Stimulated activated naive CD8-positive, alpha-beta T cell treated with anti-CD3 and anti-CD28 coated beads, Interleukin-15, Interleukin-2, amounts not matched to agents 100 ng/mL and 50 ng/mL, for 24 hours (primary cell): ENCODE measurements around the gene B4GALT5.

Experiments
- H3K27ac Mint-ChIP-seq: one replicate; pipeline ENCODE4 v1.8.0; 2021; ENCODE audit warnings: mild to moderate bottlenecking, mixed read lengths
- H3K27me3 Mint-ChIP-seq: one replicate; pipeline ENCODE4 v1.8.0; 2021; ENCODE audit warnings: mixed read lengths
- H3K36me3 Mint-ChIP-seq: one replicate; pipeline ENCODE4 v1.8.0; 2021; ENCODE audit warnings: low read depth, mixed read lengths
- H3K4me1 Mint-ChIP-seq: one replicate; pipeline ENCODE4 v1.8.0; 2021; ENCODE audit warnings: low read depth, mixed read lengths
- H3K4me3 Mint-ChIP-seq: one replicate; pipeline ENCODE4 v1.8.0; 2021; ENCODE audit warnings: mild to moderate bottlenecking, mixed read lengths
- H3K9me3 Mint-ChIP-seq: one replicate; pipeline ENCODE4 v1.8.0; 2021; ENCODE audit warnings: mixed read lengths

The B4GALT5 gene

DNA sequence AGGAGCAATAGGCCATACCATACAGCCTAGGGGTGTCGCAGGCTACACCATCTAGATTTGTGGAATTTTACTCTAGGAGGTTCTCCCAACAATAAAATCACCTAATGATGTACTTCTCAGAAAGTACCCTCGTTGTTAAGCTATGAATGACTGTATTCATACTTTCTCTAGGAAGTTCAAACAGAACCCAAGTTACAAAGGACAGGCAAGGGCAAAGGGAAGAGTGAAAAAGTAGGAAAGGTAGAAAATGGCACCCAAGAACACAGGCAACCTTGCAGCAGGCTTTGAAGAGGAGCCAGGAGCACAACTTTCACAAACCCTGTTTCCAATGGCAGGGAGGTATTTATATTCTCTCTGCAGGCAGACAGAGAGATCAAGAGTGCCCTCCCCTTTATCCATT lies 67.2 kb downstream of the B4GALT5 start:
- H3K27me3 Mint-ChIP-seq = no peaks in the 10 kb centered on the region
- no peak overlapping the region for H3K4me3 Mint-ChIP-seq
- no peak overlapping the region for H3K27ac Mint-ChIP-seq
- H3K36me3 Mint-ChIP-seq = peaks cover 66% of the 10 kb centered on the region
- no peaks in the 10 kb centered on the region for H3K9me3 Mint-ChIP-seq
- H3K4me1 Mint-ChIP-seq = no peaks in the 10 kb centered on the region

DNA sequence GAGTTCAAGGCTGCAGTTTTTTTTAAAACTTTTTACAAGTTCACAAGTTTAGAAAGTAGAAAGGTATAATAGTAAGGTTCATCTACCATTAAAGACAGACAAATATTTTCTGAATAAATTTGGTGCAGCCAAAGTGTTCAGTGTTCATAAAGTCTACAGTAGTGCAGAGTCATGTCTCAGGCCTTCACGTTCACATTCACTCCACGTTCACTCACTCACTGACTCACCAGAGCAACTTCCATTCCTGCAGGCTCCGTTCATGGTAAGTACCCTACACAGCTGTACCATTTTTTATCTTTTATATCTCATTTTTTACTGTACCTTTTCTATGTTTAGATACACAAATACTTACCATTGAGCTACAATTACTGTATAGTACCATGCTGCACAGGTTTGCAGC lies 67.6 kb downstream of the B4GALT5 start:
- Mint-ChIP-seq H3K27ac (no peak overlapping the region), H3K4me1 (no peaks in the 10 kb centered on the region), H3K36me3 (peaks cover 70% of the 10 kb centered on the region), H3K9me3 (no peaks in the 10 kb centered on the region), H3K4me3 (no peak overlapping the region), H3K27me3 (no peaks in the 10 kb centered on the region)

DNA sequence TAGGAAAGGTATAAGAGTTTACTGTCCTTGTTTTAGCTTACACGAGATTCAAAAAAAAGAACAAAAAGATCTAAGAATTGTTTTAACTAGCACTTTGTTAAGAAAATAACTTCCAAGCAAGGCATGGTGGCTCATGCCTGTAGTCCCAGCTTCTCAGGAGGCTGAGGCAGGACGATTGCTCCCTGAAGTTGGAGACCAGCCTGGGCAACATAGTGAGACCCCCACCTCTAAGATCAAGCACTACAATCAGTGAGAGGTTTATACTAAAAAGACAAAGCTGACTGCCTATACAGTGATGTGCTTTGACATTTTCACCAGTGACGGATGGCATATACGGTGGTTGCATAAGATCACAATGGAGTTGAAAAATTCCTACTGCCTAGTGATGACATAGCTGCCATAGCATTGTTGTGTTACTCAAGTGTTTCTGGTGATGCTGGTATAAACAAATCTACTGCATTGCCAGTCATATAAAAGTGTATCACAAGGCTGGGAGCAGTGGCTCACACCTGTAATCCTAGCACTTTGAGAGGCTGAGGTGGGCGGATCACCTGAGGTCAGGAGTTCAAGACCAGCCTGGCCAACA lies 68.6 kb downstream of the B4GALT5 start:
- no peak overlapping the region for H3K27ac Mint-ChIP-seq
- H3K36me3 Mint-ChIP-seq = peaks cover 80% of the 10 kb centered on the region

GRCh38 chr20:49642816-49643215 lies 70.9 kb downstream of the B4GALT5 start:
- H3K4me1 Mint-ChIP-seq = no peaks in the 10 kb centered on the region
- H3K36me3 Mint-ChIP-seq = peaks cover 73% of the 10 kb centered on the region
- H3K27me3 Mint-ChIP-seq = no peaks in the 10 kb centered on the region
- H3K9me3 Mint-ChIP-seq = no peaks in the 10 kb centered on the region
- H3K4me3 Mint-ChIP-seq = no peak overlapping the region
- H3K27ac Mint-ChIP-seq = no peak overlapping the region

More for the DNA sequence above, 68.6 kb downstream of the B4GALT5 start:
- no peaks in the 10 kb centered on the region for H3K4me1 Mint-ChIP-seq
- no peaks in the 10 kb centered on the region for H3K27me3 Mint-ChIP-seq
- no peaks in the 10 kb centered on the region for H3K9me3 Mint-ChIP-seq
- no peak overlapping the region for H3K4me3 Mint-ChIP-seq

- H3K4me3 Mint-ChIP-seq = no peak overlapping the region
- H3K27ac Mint-ChIP-seq = no peak overlapping the region
Measured at GRCh38 chr20:49641683-49642656, 71.7 kb downstream of the B4GALT5 start.

GRCh38 chr20:49637046-49637637 lies 76.5 kb downstream of the B4GALT5 start:
- Mint-ChIP-seq H3K4me1 (no peaks in the 10 kb centered on the region), H3K9me3 (no peaks in the 10 kb centered on the region), H3K4me3 (no peak overlapping the region), H3K27ac (no peak overlapping the region), H3K36me3 (peaks cover 71% of the 10 kb centered on the region), H3K27me3 (no peaks in the 10 kb centered on the region)

More at GRCh38 chr20:49641683-49642656, 71.7 kb downstream of the B4GALT5 start:
- H3K4me1 Mint-ChIP-seq = no peaks in the 10 kb centered on the region
- H3K36me3 Mint-ChIP-seq = peaks cover 72% of the 10 kb centered on the region
- H3K9me3 Mint-ChIP-seq = no peaks in the 10 kb centered on the region
- no peaks in the 10 kb centered on the region for H3K27me3 Mint-ChIP-seq

DNA sequence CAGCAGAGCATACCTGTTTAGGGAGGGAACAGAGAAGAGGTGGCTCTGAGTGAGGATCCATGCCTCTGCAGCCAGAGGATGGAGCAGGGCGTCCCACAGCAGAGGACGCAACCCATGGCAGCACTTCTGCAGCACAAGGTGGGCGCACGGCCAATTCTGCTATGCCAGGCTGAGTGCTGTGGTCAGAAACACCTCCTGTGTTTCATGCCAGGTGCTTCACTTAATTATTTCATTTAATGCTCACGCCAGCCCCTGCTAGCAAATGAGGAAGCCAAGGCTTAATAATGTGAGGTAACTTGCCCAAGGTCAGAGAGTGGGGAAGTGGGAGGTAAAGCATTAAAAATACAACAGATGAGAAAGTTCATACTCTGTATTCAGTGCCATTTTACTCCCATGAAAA lies 77.2 kb downstream of the B4GALT5 start:
- Mint-ChIP-seq H3K36me3 (peaks cover 64% of the 10 kb centered on the region), H3K4me3 (no peak overlapping the region), H3K9me3 (no peaks in the 10 kb centered on the region)

GRCh38 chr20:49635866-49636265 lies 77.8 kb downstream of the B4GALT5 start:
- Mint-ChIP-seq H3K9me3 (no peaks in the 10 kb centered on the region), H3K4me3 (no peak overlapping the region), H3K4me1 (peaks cover 12% of the 10 kb centered on the region), H3K27me3 (no peaks in the 10 kb centered on the region), H3K36me3 (peaks cover 58% of the 10 kb centered on the region), H3K27ac (no peak overlapping the region)

More for the DNA sequence above, 77.2 kb downstream of the B4GALT5 start:
- peaks cover 6% of the 10 kb centered on the region for H3K4me1 Mint-ChIP-seq
- no peaks in the 10 kb centered on the region for H3K27me3 Mint-ChIP-seq
- no peak overlapping the region for H3K27ac Mint-ChIP-seq

DNA sequence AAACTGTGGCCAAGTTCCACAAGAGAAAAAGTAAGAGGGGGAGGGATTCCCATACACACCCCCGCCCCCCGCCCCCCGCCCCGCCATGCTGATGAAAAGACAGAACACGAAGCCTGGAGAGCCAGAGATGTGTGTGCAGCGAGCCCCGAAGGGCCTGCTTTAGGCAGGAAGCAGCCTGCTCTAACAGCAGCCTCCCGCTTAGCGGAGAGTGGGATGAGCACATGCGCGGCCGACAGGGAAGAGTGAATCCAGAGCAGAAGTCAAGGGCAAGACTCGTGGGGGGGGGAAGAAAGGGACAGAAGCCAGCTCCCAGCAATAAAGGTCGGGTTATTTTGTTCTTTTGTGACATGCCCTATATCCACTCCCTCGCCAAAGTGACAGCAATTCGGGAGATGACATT lies 78.5 kb downstream of the B4GALT5 start:
- H3K27ac Mint-ChIP-seq = no peak overlapping the region
- H3K27me3 Mint-ChIP-seq = no peaks in the 10 kb centered on the region
- peaks cover 52% of the 10 kb centered on the region for H3K36me3 Mint-ChIP-seq
- no peaks in the 10 kb centered on the region for H3K9me3 Mint-ChIP-seq
- no peak overlapping the region for H3K4me3 Mint-ChIP-seq
- peaks cover 13% of the 10 kb centered on the region for H3K4me1 Mint-ChIP-seq

DNA sequence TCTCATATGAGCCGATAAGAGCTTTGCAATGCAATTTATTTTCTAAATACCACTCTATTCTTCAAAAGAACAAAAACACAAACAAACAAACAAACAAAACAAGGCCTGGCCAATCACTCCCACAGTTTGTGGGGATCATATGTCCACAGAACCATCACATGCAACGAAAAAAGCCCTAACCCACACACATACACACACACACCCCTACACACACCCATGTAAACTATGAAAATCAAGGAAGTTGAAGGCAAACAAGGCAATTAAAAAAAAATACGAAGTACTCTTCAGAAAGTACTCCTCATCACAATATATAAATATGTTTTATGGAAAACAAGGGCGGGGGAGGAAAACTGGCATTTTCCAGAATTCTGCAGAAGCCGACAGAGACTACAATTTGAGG lies 79.6 kb downstream of the B4GALT5 start:
- peaks cover 48% of the 10 kb centered on the region for H3K36me3 Mint-ChIP-seq

DNA sequence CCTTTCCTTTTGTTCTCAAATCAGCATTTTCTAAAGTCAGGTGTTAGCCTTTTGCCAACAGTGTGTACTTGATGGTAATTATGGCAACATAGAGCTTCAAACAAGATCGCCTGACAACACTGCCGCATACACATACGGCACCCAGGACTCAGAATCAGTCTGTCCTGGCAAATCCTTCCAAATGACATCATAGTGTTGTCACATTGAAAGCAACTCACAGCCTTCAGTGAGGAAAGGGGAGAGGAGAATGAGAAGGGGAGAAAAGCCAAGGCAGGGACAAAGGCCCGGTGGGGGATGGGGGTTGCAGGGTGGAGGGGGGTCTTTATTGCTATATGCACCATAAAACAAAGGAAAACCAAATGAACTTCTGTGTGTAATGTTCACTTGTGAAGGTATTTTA lies 80.0 kb downstream of the B4GALT5 start:
- Mint-ChIP-seq H3K4me3 (no peak overlapping the region), H3K27me3 (no peaks in the 10 kb centered on the region), H3K9me3 (no peaks in the 10 kb centered on the region), H3K36me3 (peaks cover 46% of the 10 kb centered on the region), H3K27ac (no peak overlapping the region), H3K4me1 (peaks cover 13% of the 10 kb centered on the region)

More for the DNA sequence above, 79.6 kb downstream of the B4GALT5 start:
- Mint-ChIP-seq H3K4me1 (peaks cover 13% of the 10 kb centered on the region), H3K27ac (no peak overlapping the region), H3K27me3 (no peaks in the 10 kb centered on the region), H3K9me3 (no peaks in the 10 kb centered on the region), H3K4me3 (no peak overlapping the region)

- H3K4me1 Mint-ChIP-seq = peaks cover 13% of the 10 kb centered on the region
- no peak overlapping the region for H3K4me3 Mint-ChIP-seq
- H3K9me3 Mint-ChIP-seq = no peaks in the 10 kb centered on the region
- H3K36me3 Mint-ChIP-seq = peaks cover 42% of the 10 kb centered on the region
- H3K27me3 Mint-ChIP-seq = no peaks in the 10 kb centered on the region
- H3K27ac Mint-ChIP-seq = no peak overlapping the region
Measured at GRCh38 chr20:49633023-49633422, 80.7 kb downstream of the B4GALT5 start.

DNA sequence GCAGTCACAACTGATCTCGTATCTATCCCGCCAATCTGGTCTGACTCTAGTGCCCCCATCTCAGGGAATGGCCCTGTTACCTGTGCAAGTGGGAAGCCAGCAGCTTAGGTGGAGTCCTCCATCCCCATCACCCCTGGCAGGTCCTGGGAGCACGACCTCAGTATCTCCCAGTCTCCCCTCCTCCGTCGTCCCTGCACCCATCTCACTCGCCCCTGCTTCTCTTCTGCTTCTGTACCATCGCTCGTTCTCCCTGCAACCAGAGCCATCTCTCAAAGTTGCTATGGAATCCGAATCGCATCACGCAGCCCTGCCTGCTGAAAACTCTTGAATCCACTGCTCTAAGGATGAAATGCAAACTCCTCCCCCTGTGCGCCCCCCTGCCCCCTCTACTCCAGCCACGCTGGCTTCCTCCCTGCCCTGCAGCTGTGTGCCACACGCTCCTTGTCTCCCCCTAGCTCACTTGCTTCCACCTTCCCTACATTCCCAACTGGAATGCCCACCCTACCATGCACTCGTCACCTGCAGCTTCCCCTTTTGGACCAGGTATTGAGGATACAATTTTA lies 81.7 kb downstream of the B4GALT5 start:
- Mint-ChIP-seq H3K27ac (peak overlapping the region; percentile 9), H3K36me3 (peaks cover 35% of the 10 kb centered on the region), H3K4me1 (peaks cover 17% of the 10 kb centered on the region), H3K27me3 (no peaks in the 10 kb centered on the region), H3K9me3 (no peaks in the 10 kb centered on the region), H3K4me3 (no peak overlapping the region)

DNA sequence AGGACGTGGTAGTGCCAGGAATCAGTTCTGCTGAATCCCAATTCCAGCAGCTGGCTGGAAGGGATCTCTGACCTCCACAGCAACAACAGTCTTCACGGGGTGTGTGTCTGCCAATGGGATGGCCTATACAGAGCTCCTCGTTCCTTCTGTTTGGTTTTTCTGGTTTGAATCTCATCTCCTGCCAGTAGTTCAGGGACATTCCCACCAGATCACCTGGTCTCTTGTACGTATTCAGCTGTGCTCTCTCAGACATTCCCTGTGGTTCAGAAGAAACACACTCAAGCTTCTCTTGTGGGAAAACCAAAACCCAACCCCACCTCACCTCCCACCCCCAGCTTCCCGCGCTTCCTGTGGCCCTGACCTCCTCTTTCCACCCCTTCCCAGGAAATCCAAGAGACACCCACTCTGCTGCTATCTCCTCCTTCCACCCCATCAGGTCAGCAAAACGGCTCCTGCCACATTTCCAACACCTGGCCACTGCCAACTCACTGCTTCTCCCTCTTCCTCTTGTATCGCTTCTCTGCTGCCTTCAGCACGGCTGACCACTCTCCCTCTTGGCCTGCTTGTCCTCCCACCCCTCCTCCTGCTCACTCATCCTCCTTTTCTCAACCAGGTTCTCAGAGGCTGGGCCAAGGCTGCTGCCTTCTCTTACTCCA lies 82.5 kb downstream of the B4GALT5 start:
- peaks cover 17% of the 10 kb centered on the region for H3K4me1 Mint-ChIP-seq
- H3K27me3 Mint-ChIP-seq = no peaks in the 10 kb centered on the region
- peak overlapping the region; percentile 9 for H3K27ac Mint-ChIP-seq
- H3K36me3 Mint-ChIP-seq = peaks cover 27% of the 10 kb centered on the region
- H3K4me3 Mint-ChIP-seq = no peak overlapping the region
- no peaks in the 10 kb centered on the region for H3K9me3 Mint-ChIP-seq
